GM12872 (cell line): Measurements from ENCODE around the gene MEA1.

Experiments used
- CTCF ChIP-seq: IDR thresholded peaks from 3 replicates; pipeline ENCODE4 v1.5.1; 2011; ENCODE audit warnings: low read depth, mild to moderate bottlenecking, low read length, moderate library complexity; ENCODE audit not compliant: insufficient read depth

The MEA1 gene

GRCh38 chr6:42984001-42984923 lies 29.5 kb downstream of the MEA1 start, which contains the start of gene PPP2R5D:
Gene PPP2R5D (plus strand): TSS chr6:42984570. CDS start chr6:42984678, 108 bp downstream.
- no peak for TF ChIP-seq CTCF

GRCh38 chr6:42981836-42982235 lies 31.9 kb downstream of the MEA1 start:
- no peak for TF ChIP-seq CTCF

- TF ChIP-seq CTCF, result no peak; the same call in 2 of the 3 replicates
Observed at GRCh38 chr6:42979523-42980177, 34.1 kb downstream of the MEA1 start.

GRCh38 chr6:42978839-42979522 lies 34.8 kb downstream of the MEA1 start, which contains the start of gene PEX6:
Gene PEX6 (minus strand): TSS chr6:42979181. CDS start chr6:42979150, 31 bp downstream.
- no peak for TF ChIP-seq CTCF

GRCh38 chr6:42978487-42978838 lies 35.3 kb downstream of the MEA1 start:
- TF ChIP-seq CTCF, result no peak

- no peak for TF ChIP-seq CTCF
Observed at GRCh38 chr6:42974919-42975505, 38.7 kb downstream of the MEA1 start.
